Measurements from ENCODE around the gene AUTS2.

DNA sequence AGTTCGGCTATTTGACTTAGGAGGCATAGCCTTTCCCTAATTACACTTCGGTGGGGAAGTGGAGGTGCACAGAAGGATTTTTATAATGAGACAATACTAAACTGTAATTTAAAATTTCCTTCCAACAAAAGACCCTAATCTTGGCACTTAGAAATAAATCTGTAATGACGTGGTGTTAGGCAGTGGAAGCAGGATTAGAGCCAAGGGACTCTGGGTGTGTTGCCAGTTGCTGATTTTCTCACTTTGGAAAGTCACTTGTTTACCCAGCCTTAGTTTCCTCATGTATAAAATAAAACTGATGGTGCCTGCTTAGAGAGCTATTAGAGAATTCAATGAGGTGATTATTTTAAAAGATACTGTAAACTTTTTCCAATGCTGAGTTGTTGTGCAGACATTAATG lies 287.2 kb downstream of the AUTS2 start:
- TF ChIP-seq POLR2A (IDR thresholded peaks at IDR 0.05; ENCODE audit: low read depth, low read length) (no peak), TAF1 (IDR thresholded peaks at IDR 0.05; ENCODE audit: low read depth, low read length) (no peak), POLR2AphosphoS5 (IDR thresholded peaks at IDR 0.05; ENCODE audit: low read depth, low read length) (no peak), SPI1 (IDR thresholded peaks at IDR 0.05; ENCODE audit: low read depth, low read length) (no peak)

All from GM12891 (cell line).